Endothelial cell of umbilical vein (primary cell): ENCODE results near the gene DRD4. TPM values are rescaled to one million over a fixed set of nuclear protein-coding genes. Genes with fewer than 3 reads are reported as not detected.

Source experiments
- BruUV-seq: library from RNA; stranded (reverse); fragments of 400-500 nt; replicated peaks from 2 replicates; lab custom pipeline; 2021; lab: Mats Ljungman, UMichigan
- CTCF ChIA-PET: fragments of 300-600, 350-600 bp; sonication (Branson Sonifier 250); formaldehyde crosslinking; loops from one replicate; lab custom pipeline; 2021; ENCODE audit warnings: antibody characterized with exemption, inconsistent platforms; lab: Charles Lee
- POLR2A ChIA-PET: fragments of 300-600, 350-600 bp; sonication (Branson Sonifier 250); formaldehyde crosslinking; loops from one replicate; lab custom pipeline; 2021; ENCODE audit warnings: antibody characterized with exemption, inconsistent platforms; lab: Charles Lee
- DNase-seq: peaks from one replicate; pipeline ENCODE4 v3.0.0-alpha.2; 2011; ENCODE audit warnings: low read depth, low spot score
- FAIRE-seq: peaks from 2 replicates; lab custom pipeline; 2011; peaks lifted over from hg19 to GRCh38; lab: Jason Lieb, UNC
- H2AFZ ChIP-seq: 2 replicates; pipeline ENCODE4 v1.6.0; 2012; ENCODE audit warnings: low read depth, low read length, control low read depth, inconsistent platforms
- H3K27ac ChIP-seq: 2 replicates; pipeline ENCODE4 v1.5.1; 2011; ENCODE audit warnings: low read depth, mild to moderate bottlenecking, control low read depth, low read length, moderate library complexity; ENCODE audit not compliant: insufficient read depth
- H3K27me3 ChIP-seq, 2 experiments: 2 replicates each; pipeline versions ENCODE4 v1.6.0 to v1.6.1; 2011; ENCODE audit warnings: low read length in 2 of 2, mixed read lengths in 1 of 2; ENCODE audit not compliant: control insufficient read depth in 2 of 2, insufficient read depth in 2 of 2
- H3K36me3 ChIP-seq, 2 experiments: 2 replicates in 1 of 2; 3 replicates in 1 of 2; pipeline ENCODE4 v1.5.1; 2011; ENCODE audit warnings: low read length in 2 of 2, mild to moderate bottlenecking in 1 of 2, moderate library complexity in 1 of 2; ENCODE audit not compliant: control insufficient read depth in 2 of 2, insufficient read depth in 2 of 2; ENCODE audit errors: extremely low read depth in 1 of 2
- H3K4me1 ChIP-seq: 3 replicates; pipeline ENCODE4 v1.5.1; 2011; ENCODE audit warnings: mild to moderate bottlenecking, low read length; ENCODE audit not compliant: control insufficient read depth, insufficient read depth; ENCODE audit errors: extremely low read depth
- H3K4me2 ChIP-seq: 2 replicates; pipeline ENCODE4 v1.6.1; 2011; ENCODE audit warnings: low read length, control low read depth, mixed read lengths; ENCODE audit not compliant: insufficient read depth
- H3K4me3 ChIP-seq, 3 experiments: fragments of 200-600 bp in 1 of 3; sonication (generic), shearing (Covaris generic) in 1 of 3; replicated peaks in 1 of 3; 2 replicates each; pipeline ENCODE4 v1.5.1; 2011 to 2016; ENCODE audit warnings: control low read depth in 3 of 3, low read length in 3 of 3, mild to moderate bottlenecking in 2 of 3, inconsistent platforms in 1 of 3, low read depth in 1 of 3, moderate library complexity in 1 of 3; ENCODE audit not compliant: insufficient read depth in 1 of 3
- H3K79me2 ChIP-seq: 2 replicates; pipeline ENCODE4 v1.6.0; 2012; ENCODE audit warnings: low read length, inconsistent platforms; ENCODE audit not compliant: control insufficient read depth, insufficient read depth
- H3K9ac ChIP-seq: replicated peaks from 2 replicates; pipeline ENCODE3; 2011; ENCODE audit warnings: low read length, control low read depth; ENCODE audit not compliant: insufficient read depth; ENCODE audit errors: extremely low read depth
- H3K9me1 ChIP-seq: replicated peaks from 3 replicates; pipeline ENCODE4 v1.6.0; 2011; ENCODE audit warnings: mild to moderate bottlenecking, low read length; ENCODE audit not compliant: control insufficient read depth, insufficient read depth; ENCODE audit errors: extremely low read depth
- H3K9me3 ChIP-seq: replicated peaks from 2 replicates; pipeline ENCODE4 v1.5.1; 2012; ENCODE audit warnings: low read length, inconsistent platforms; ENCODE audit not compliant: control insufficient read depth, insufficient read depth
- H4K20me1 ChIP-seq: replicated peaks from 2 replicates; pipeline ENCODE3; 2011; ENCODE audit warnings: mild to moderate bottlenecking, low read length; ENCODE audit not compliant: control insufficient read depth, insufficient read depth; ENCODE audit errors: extremely low read depth
- EZH2 ChIP-seq: IDR thresholded peaks from 2 replicates; pipeline ENCODE4 v1.6.1; 2012; ENCODE audit warnings: borderline replicate concordance, low read depth, mild to moderate bottlenecking, moderate library complexity, low read length, inconsistent platforms; ENCODE audit not compliant: severe bottlenecking
- FOS ChIP-seq: IDR thresholded peaks from 2 replicates; pipeline ENCODE4 v1.6.1; 2011; ENCODE audit warnings: mild to moderate bottlenecking, low read length, moderate library complexity, borderline replicate concordance; ENCODE audit not compliant: insufficient read depth
- GATA2 ChIP-seq: IDR thresholded peaks from 2 replicates; pipeline ENCODE4 v1.7.0; 2011; ENCODE audit warnings: low read depth, mild to moderate bottlenecking, moderate library complexity, mixed read lengths, low read length; ENCODE audit not compliant: insufficient read length, insufficient read depth
- JUN ChIP-seq: IDR thresholded peaks from 2 replicates; pipeline ENCODE4 v1.6.1; 2011; ENCODE audit warnings: borderline replicate concordance, low read depth; ENCODE audit not compliant: insufficient read length, insufficient read depth
- MYC ChIP-seq: IDR thresholded peaks from one replicate; pipeline ENCODE4 v1.6.1; 2011; ENCODE audit warnings: mild to moderate bottlenecking, low read depth, low read length
- POLR2A ChIP-seq: IDR thresholded peaks from 2 replicates; pipeline ENCODE4 v1.6.1; 2012; ENCODE audit warnings: low read depth, mild to moderate bottlenecking, control low read depth, low read length
- POLR2AphosphoS5 ChIP-seq: IDR thresholded peaks from 2 replicates; pipeline ENCODE4 v1.6.1; 2012; ENCODE audit warnings: low read depth, mild to moderate bottlenecking, control low read depth, low read length, moderate library complexity; ENCODE audit not compliant: insufficient read depth
- dilution Hi-C: fragments of 300-500 bp; cut with MboI; formaldehyde crosslinking; loops from one replicate; pipeline ENCODE4 v1.15.0; 2019; ENCODE audit warnings: low sequenced_read_pairs; ENCODE audit not compliant: extremely low pct_ligation_motif_present
- intact Hi-C: fragments of 100-400 bp; cut with micrococcal nuclease; formaldehyde crosslinking; loops from one replicate; pipeline ENCODE4 v1.10.0; 2022
- polyA plus RNA-seq, 4 experiments: library from polyadenylated mRNA; depleted of rRNA in 3 of 4; stranded (reverse) in 3 of 4; unstranded in 1 of 4; fragments of >200 nt; gene quantifications; 2 replicates each; pipeline versions ENCODE4 v1.2.1 to v1.2.3, GENCODE V29; 2011 to 2012; ENCODE audit warnings: missing spikeins in 1 of 4
- total RNA-seq: library from RNA; stranded (reverse); gene quantifications from 2 replicates; pipeline ENCODE4 v1.2.3, GENCODE V29; 2021
- TF ChIP-seq, protein P1 (sequence below), 2 donors: IDR thresholded peaks; 1 replicate in 1 of 2; 2 replicates in 1 of 2; pipeline ENCODE4 v1.5.1; 2011; ENCODE audit warnings: low read length in 2 of 2, mild to moderate bottlenecking in 2 of 2, moderate library complexity in 2 of 2, control low read depth in 1 of 2, inconsistent platforms in 1 of 2, low read depth in 1 of 2; ENCODE audit not compliant: insufficient read depth in 1 of 2; ENCODE audit errors: extremely low read depth in 1 of 2
- TF ChIP-seq, protein P2 (sequence below): IDR thresholded peaks from 2 replicates; pipeline ENCODE4 v1.6.1; 2011; ENCODE audit not compliant: insufficient read depth, insufficient read length

DRD4 gene
- total and polyA plus RNA-seq, 2 donors (not counting 3 experiments of a cell fraction or from before 2014, with no cell fraction given): 0.24 TPM; not detected in 1

DNA sequence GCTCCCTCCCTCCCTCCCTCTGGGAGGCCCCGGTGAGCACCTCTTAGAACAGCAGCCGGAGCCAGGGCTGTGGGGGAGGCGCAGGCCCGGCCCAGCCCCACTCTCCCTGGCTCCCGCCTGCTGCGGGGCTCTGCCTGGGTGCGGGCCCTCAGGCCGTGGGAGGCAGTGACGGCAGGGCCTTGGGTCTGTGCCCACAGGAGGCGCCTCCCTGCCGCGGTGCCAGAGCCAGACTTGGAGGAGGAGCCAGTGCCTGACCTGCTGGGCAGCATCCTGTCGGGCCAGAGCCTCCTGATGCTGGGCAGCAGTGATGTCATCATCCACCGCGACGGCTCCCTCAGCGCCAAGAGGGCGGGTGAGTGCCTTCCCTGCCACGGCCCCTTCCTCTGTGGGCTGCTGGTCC is 30.8 kb upstream of the DRD4 start:
- no peak for TF ChIP-seq POLR2AphosphoS5
- TF ChIP-seq, protein P1, sequence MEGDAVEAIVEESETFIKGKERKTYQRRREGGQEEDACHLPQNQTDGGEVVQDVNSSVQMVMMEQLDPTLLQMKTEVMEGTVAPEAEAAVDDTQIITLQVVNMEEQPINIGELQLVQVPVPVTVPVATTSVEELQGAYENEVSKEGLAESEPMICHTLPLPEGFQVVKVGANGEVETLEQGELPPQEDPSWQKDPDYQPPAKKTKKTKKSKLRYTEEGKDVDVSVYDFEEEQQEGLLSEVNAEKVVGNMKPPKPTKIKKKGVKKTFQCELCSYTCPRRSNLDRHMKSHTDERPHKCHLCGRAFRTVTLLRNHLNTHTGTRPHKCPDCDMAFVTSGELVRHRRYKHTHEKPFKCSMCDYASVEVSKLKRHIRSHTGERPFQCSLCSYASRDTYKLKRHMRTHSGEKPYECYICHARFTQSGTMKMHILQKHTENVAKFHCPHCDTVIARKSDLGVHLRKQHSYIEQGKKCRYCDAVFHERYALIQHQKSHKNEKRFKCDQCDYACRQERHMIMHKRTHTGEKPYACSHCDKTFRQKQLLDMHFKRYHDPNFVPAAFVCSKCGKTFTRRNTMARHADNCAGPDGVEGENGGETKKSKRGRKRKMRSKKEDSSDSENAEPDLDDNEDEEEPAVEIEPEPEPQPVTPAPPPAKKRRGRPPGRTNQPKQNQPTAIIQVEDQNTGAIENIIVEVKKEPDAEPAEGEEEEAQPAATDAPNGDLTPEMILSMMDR (IDR thresholded peaks at IDR 0.05; ENCODE audit: extremely low read depth in 1 of 2, insufficient read depth in 1 of 2, low read depth in 1 of 2, low read length in 2 of 2): no peak
- TF ChIP-seq JUN: no peak
- no peak for TF ChIP-seq MYC
- TF ChIP-seq, protein P2, sequence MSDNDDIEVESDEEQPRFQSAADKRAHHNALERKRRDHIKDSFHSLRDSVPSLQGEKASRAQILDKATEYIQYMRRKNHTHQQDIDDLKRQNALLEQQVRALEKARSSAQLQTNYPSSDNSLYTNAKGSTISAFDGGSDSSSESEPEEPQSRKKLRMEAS: no peak
- no peak for TF ChIP-seq FOS
- TF ChIP-seq GATA2: no peak
- TF ChIP-seq POLR2A: no peak
- TF ChIP-seq EZH2: no peak
- Histone ChIP-seq H3K9me3 (no peaks in the 10 kb centered on the region), H2AFZ (no peak overlapping the region), H3K4me3 (no peak overlapping the region), H3K9ac (no peak overlapping the region), H3K79me2 (no peaks in the 10 kb centered on the region), H3K27me3 (no peaks in the 10 kb centered on the region), H3K9me1 (no peaks in the 10 kb centered on the region), H3K36me3 (peaks cover 22 to 74% of the 10 kb centered on the region in 2 experiments), H3K4me1 (no peaks in the 10 kb centered on the region), H3K4me2 (no peak overlapping the region), H4K20me1 (no peaks in the 10 kb centered on the region), H3K27ac (no peak overlapping the region)
- intact Hi-C loops (no loop called here), dilution Hi-C loops (no loop called here)
- CTCF ChIA-PET: no interaction called here
- POLR2A ChIA-PET: no interaction called here
- no TSS peak for BruUV-seq
- no peak for DNase-seq
- no peak for FAIRE-seq
